Activated naive CD4-positive, alpha-beta T cell treated with anti-CD3 and anti-CD28 coated beads for 36 hours (primary cell): ENCODE results near the gene ZNF701. TPM values are rescaled to one million over a fixed set of nuclear protein-coding genes. Genes with fewer than 3 reads are reported as not detected.
"Not testable (repeated sequence)": the region's sequence is repeated elsewhere in the genome, so short reads cannot be mapped to it uniquely, and the experiment has no call there.

Source experiments
- CTCF ChIA-PET: fragments of 350-600 bp; sonication (Branson Sonifier 250); formaldehyde crosslinking; loops from one replicate; lab custom pipeline; 2021; ENCODE audit warnings: antibody characterized with exemption; lab: Charles Lee
- DNase-seq: peaks from one replicate; pipeline ENCODE4 v3.0.0-alpha.2; 2020
- H3K27ac Mint-ChIP-seq: one replicate; pipeline ENCODE4 v1.8.0; 2021; ENCODE audit warnings: mild to moderate bottlenecking, mixed read lengths
- H3K27me3 Mint-ChIP-seq: one replicate; pipeline ENCODE4 v1.8.0; 2021; ENCODE audit warnings: low read depth, mixed read lengths
- H3K36me3 Mint-ChIP-seq: one replicate; pipeline ENCODE4 v1.8.0; 2021; ENCODE audit warnings: low read depth, mixed read lengths
- H3K4me1 Mint-ChIP-seq: one replicate; pipeline ENCODE4 v1.8.0; 2021; ENCODE audit warnings: low read depth, mixed read lengths
- H3K4me3 Mint-ChIP-seq: one replicate; pipeline ENCODE4 v1.8.0; 2021; ENCODE audit warnings: mild to moderate bottlenecking, moderate library complexity, mixed read lengths
- H3K9me3 Mint-ChIP-seq: one replicate; pipeline ENCODE4 v1.8.0; 2021; ENCODE audit warnings: mixed read lengths
- intact Hi-C: fragments of 100-400 bp; cut with micrococcal nuclease; formaldehyde crosslinking; loops from one replicate; pipeline ENCODE4 v1.15.1; 2023
- total RNA-seq, 2 experiments: library from RNA; stranded (reverse); gene quantifications; one replicate each; pipeline ENCODE4 v1.2.3, GENCODE V29; 2021

ZNF701 gene
- total RNA-seq, 2 experiments from 2014 or later, result 13.8 to 15.0 TPM

GRCh38 chr19:52569638-52569999, 468 bp upstream of the ZNF701 start:
- H3K27me3 Mint-ChIP-seq, intact Hi-C loops, CTCF ChIA-PET, DNase-seq: not testable (repeated sequence)
- Mint-ChIP-seq H3K9me3 (peaks cover 39% of the 10 kb centered on the region), H3K27ac (peak overlapping the region; percentile 93), H3K4me3 (peak overlapping the region; percentile 92), H3K4me1 (peaks cover 31% of the 10 kb centered on the region), H3K36me3 (peaks cover 59% of the 10 kb centered on the region)

DNA sequence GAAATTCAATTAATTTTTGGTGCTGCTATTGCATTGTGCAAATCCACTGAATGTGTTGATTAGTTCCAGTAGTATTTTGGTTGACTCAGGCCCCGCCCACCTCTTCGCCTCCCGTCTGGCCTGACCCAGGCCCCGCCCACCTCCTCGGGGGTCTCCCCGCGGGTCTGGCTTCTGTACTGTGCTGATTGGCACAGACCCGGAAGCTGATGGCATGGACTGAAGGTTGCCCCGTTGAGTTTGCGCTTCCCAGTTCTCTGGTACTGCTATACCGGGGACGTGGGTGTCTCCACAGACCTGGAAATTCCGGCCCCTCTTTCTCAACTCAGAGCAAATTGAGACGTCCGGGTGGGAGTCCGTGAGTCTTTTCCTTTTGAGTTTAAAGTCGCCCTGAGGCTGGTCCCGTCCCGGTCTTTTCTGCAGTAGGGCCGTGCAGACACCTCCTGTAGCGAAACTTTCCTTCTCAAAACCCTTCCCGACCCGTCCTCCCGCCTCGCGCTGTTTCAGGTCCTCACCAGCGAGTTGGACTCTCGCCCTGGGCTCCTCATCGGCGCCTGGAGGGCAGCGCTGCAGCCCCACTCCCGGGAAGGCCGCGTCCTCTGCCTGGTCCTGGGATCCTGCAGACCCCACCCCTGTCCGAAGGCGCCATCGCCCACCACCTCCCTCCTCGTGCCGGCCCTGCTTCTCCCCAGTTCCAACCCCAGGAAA, 14.8 kb downstream of the ZNF701 start:
- H3K36me3 Mint-ChIP-seq, result peaks cover 81% of the 10 kb centered on the region
- CTCF ChIA-PET, result no interaction called here
- no peaks in the 10 kb centered on the region for H3K27me3 Mint-ChIP-seq
- intact Hi-C loops, result no loop called here
- no peak for DNase-seq
- H3K27ac Mint-ChIP-seq, result no peak overlapping the region
- no peaks in the 10 kb centered on the region for H3K4me1 Mint-ChIP-seq
- H3K9me3 Mint-ChIP-seq, result peaks cover 55% of the 10 kb centered on the region
- H3K4me3 Mint-ChIP-seq, result no peak overlapping the region

DNA sequence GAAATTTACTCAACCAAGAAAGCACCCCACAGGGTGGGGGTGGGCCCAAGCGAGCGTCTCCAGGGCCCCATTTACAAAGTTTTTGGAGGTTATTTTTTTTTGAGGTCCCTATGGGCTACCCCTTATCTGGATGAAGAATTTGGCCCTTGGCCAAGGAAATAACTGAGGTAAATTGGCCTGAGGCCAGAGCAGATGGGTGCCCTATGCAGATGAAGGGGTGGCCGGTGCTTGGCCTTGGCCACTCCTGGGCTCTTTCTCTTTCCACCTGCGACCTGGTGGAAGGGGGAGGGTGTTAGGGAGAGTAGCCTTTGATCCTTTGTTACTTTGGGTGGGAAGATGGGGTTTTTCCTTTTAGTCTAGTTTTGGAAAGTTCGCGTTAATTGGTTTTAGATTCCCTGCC, 15.5 kb downstream of the ZNF701 start:
- H3K9me3 Mint-ChIP-seq, result peaks cover 56% of the 10 kb centered on the region
- no peaks in the 10 kb centered on the region for H3K4me1 Mint-ChIP-seq
- peaks cover 84% of the 10 kb centered on the region for H3K36me3 Mint-ChIP-seq
- H3K4me3 Mint-ChIP-seq, result no peak overlapping the region
- CTCF ChIA-PET, result no interaction called here
- DNase-seq, result no peak
- no peaks in the 10 kb centered on the region for H3K27me3 Mint-ChIP-seq
- intact Hi-C loops, result no loop called here
- H3K27ac Mint-ChIP-seq, result no peak overlapping the region

DNA sequence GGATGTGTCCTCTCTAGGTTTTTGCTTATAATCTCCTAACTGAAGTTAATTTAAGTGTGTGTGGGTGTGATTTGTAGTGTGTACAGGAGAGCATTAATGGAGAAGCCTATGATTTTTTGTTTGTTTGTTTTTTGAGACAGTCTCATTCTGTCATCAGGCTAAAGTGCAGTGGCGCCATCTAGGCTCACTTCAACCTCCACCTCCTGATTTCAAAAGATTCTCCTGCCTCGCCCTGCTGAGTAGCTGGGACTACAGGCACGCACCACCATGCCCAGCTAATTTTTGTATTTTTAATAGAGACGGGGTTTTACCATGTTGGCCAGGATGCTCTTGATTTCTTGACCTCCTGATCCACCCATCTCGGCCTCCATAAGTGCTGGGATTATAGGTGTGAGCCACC, 20.6 kb downstream of the ZNF701 start:
- H3K4me3 Mint-ChIP-seq, result no peak overlapping the region
- H3K27me3 Mint-ChIP-seq, result no peaks in the 10 kb centered on the region
- intact Hi-C loops, result no loop called here
- H3K36me3 Mint-ChIP-seq, result peaks cover 71% of the 10 kb centered on the region
- H3K9me3 Mint-ChIP-seq, result peaks cover 38% of the 10 kb centered on the region
- H3K27ac Mint-ChIP-seq, result no peak overlapping the region
- DNase-seq, result peak; percentile 14
- no peaks in the 10 kb centered on the region for H3K4me1 Mint-ChIP-seq
- CTCF ChIA-PET, result no interaction called here

GRCh38 chr19:52592301-52592700, 22.2 kb downstream of the ZNF701 start:
- H3K4me3 Mint-ChIP-seq, result no peak overlapping the region
- peak; percentile 11 for DNase-seq
- no peaks in the 10 kb centered on the region for H3K27me3 Mint-ChIP-seq
- peaks cover 75% of the 10 kb centered on the region for H3K36me3 Mint-ChIP-seq
- H3K4me1 Mint-ChIP-seq, result no peaks in the 10 kb centered on the region
- H3K9me3 Mint-ChIP-seq, result peaks cover 43% of the 10 kb centered on the region
- H3K27ac Mint-ChIP-seq, result no peak overlapping the region
- CTCF ChIA-PET, result no interaction called here
- intact Hi-C loops, result no loop called here

DNA sequence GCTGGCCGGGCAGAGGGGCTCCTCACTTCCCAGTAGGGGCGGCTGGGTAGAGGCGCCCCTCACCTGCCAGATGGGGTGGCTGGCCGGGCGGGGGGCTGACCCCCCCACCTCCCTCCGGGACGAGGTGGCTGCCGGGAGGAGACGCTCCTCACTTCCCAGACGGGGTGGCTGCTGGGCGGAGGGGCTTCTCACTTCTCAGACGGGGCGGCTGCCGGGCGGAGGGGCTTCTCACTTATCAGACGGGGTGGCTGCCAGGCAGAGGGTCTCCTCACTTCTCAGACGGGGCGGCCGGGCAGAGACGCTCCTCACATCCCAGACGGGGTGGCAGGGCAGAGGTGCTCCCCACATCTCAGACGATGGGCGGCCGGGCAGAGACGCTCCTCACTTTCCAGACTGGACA, 23.4 kb downstream of the ZNF701 start:
- Mint-ChIP-seq H3K9me3 (peaks cover 44% of the 10 kb centered on the region), H3K36me3 (peaks cover 73% of the 10 kb centered on the region)
- H3K27ac Mint-ChIP-seq, CTCF ChIA-PET, intact Hi-C loops, H3K4me1 Mint-ChIP-seq, H3K27me3 Mint-ChIP-seq, DNase-seq, H3K4me3 Mint-ChIP-seq: not testable (repeated sequence)

GRCh38 chr19:52599241-52599640, 29.2 kb downstream of the ZNF701 start:
- Mint-ChIP-seq H3K27me3 (no peaks in the 10 kb centered on the region), H3K36me3 (peaks cover 51% of the 10 kb centered on the region)
- CTCF ChIA-PET, result interaction anchor here (0.6 kb wide), 1 partner anchor 351 kb away, joined by 3 read pairs; no protein-coding TSS in a partner anchor

DNA sequence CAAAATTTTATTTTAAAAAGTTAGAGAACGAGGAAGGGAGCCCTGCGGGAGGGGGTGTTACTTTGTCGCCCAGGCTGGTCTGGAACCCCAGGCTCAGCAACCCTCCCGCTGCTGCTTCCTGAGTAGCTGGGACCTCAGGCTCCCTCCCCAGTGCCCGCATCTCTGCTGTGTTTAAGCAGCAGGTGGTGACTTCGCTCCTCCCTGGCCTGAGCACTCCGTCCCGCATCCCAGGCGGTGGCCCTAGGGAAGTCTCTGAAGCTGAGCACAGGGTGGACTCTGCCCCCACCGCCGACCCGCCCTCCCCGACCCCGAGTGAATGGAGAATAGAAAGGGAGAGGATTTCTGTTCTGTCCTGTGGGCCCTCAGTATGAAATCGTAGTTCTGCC, 30.5 kb downstream of the ZNF701 start:
- H3K4me3 Mint-ChIP-seq, result peak overlapping the region; percentile 79
- H3K9me3 Mint-ChIP-seq, result peaks cover 34% of the 10 kb centered on the region
- peak; percentile 23 for DNase-seq
- H3K36me3 Mint-ChIP-seq, result peaks cover 49% of the 10 kb centered on the region
- CTCF ChIA-PET, result interaction anchor here (0.6 kb wide), 1 partner anchor 159 kb away, joined by 3 read pairs; no protein-coding TSS in a partner anchor
- H3K27me3 Mint-ChIP-seq, result no peaks in the 10 kb centered on the region
- no peak overlapping the region for H3K27ac Mint-ChIP-seq
- intact Hi-C loops, result loop anchor here (5.0 to 10.0 kb wide), 3 partner anchors 37 to 134 kb away; partner anchors contain the start of genes ZNF611, ZNF808 and ZNF83
- peaks cover 15% of the 10 kb centered on the region for H3K4me1 Mint-ChIP-seq

More at GRCh38 chr19:52599241-52599640, 29.2 kb downstream of the ZNF701 start:
- DNase-seq, result no peak
- Mint-ChIP-seq H3K27ac (no peak overlapping the region), H3K9me3 (peaks cover 33% of the 10 kb centered on the region), H3K4me1 (peaks cover 13% of the 10 kb centered on the region), H3K4me3 (no peak overlapping the region)
- intact Hi-C loops, result no loop called here

GRCh38 chr19:52601025-52601973, 31.2 kb downstream of the ZNF701 start:
- Mint-ChIP-seq H3K9me3 (peaks cover 33% of the 10 kb centered on the region), H3K4me1 (peaks cover 18% of the 10 kb centered on the region), H3K27me3 (no peaks in the 10 kb centered on the region), H3K4me3 (peak overlapping the region; percentile 79), H3K27ac (peak overlapping the region; percentile 79), H3K36me3 (peaks cover 47% of the 10 kb centered on the region)
- intact Hi-C loops, result loop anchor here (5.0 to 10.0 kb wide), 3 partner anchors 36 to 134 kb away; partner anchors contain the start of genes ZNF611, ZNF808 and ZNF83
- DNase-seq, result peak; percentile 95
- CTCF ChIA-PET, result interaction anchor here (0.6 kb wide), 1 partner anchor 160 kb away, joined by 3 read pairs; no protein-coding TSS in a partner anchor

DNA sequence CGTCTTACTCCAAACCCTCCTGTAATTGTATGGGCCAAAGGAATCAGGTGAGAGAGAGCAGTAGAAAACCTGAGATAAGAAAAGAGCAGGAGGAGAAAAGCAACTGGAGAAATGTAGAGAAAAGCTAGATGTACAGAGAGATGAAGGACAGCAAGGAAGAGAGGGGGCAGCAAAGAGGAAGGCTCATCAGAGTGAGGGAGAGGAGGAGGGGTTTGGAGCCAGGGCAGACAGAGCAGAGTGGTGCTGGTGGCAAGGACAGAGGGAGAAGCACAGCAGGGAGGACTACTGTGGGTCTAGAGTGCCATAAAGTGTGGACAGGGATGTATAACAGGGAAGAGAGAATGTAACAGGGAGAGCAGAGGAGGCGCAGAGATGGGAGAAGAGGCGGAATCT, 31.9 kb downstream of the ZNF701 start:
- CTCF ChIA-PET, DNase-seq, H3K27me3 Mint-ChIP-seq: not testable (repeated sequence)
- H3K36me3 Mint-ChIP-seq, result peaks cover 43% of the 10 kb centered on the region
- peak overlapping the region; percentile 39 for H3K27ac Mint-ChIP-seq
- intact Hi-C loops, result loop anchor here (5.0 to 10.0 kb wide), 3 partner anchors 35 to 133 kb away; partner anchors contain the start of genes ZNF611, ZNF808 and ZNF83
- peaks cover 33% of the 10 kb centered on the region for H3K9me3 Mint-ChIP-seq
- peak overlapping the region; percentile 79 for H3K4me3 Mint-ChIP-seq
- peaks cover 19% of the 10 kb centered on the region for H3K4me1 Mint-ChIP-seq

DNA sequence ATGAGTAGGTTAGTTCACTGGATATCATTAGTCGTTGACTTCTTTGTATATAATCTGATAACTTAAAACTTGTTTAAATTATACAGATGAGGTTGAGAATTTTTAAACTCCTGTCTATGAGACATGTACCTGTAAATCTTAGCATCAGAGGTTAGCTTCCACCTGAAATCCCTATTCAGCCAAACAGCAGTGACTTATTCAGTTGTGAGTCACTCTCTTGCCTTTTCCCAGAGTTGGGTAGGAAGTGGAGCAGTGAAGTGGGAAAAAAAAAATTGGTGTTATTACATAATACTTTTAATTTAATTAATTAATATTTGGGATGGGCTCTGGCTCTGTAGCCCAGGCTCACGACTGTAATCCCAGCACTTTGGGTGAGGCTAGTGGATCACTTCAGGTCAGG, 32.9 kb downstream of the ZNF701 start:
- peaks cover 19% of the 10 kb centered on the region for H3K4me1 Mint-ChIP-seq
- no peak for DNase-seq
- intact Hi-C loops, result loop anchor here (5.0 to 10.0 kb wide), 3 partner anchors 34 to 132 kb away; partner anchors contain the start of genes ZNF611, ZNF808 and ZNF83
- CTCF ChIA-PET, result no interaction called here
- no peak overlapping the region for H3K4me3 Mint-ChIP-seq
- peaks cover 25% of the 10 kb centered on the region for H3K9me3 Mint-ChIP-seq
- peaks cover 35% of the 10 kb centered on the region for H3K36me3 Mint-ChIP-seq
- H3K27ac Mint-ChIP-seq, result no peak overlapping the region
- no peaks in the 10 kb centered on the region for H3K27me3 Mint-ChIP-seq
